ENCODE measurements around the gene LIPH.

GRCh38 chr3:185517387-185518130, 34.8 kb downstream of the LIPH start:
- TF ChIP-seq CTCF (IDR thresholded peaks at IDR 0.05) (no peak), EZH2 (IDR thresholded peaks at IDR 0.05) (no peak), EZH2phosphoT487 (IDR thresholded peaks at IDR 0.05) (no peak)
